Measurements from ENCODE around the gene SPAG7.
A peak's percentile ranks its signal among the peaks of the same experiment; 100 is the strongest.

The SPAG7 gene, protein sequence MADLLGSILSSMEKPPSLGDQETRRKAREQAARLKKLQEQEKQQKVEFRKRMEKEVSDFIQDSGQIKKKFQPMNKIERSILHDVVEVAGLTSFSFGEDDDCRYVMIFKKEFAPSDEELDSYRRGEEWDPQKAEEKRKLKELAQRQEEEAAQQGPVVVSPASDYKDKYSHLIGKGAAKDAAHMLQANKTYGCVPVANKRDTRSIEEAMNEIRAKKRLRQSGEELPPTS

GRCh38 chr17:4967539-4968485, at the start of gene SPAG7:
TSS of gene SPAG7 (minus strand) at chr17:4967817. CDS start at chr17:4967804, 13 bp downstream.
- DNase-seq: peak; percentile 95

- no peak for DNase-seq
These were observed 46.7 kb upstream of the SPAG7 start for GRCh38 chr17:5014357-5014756.

DNA sequence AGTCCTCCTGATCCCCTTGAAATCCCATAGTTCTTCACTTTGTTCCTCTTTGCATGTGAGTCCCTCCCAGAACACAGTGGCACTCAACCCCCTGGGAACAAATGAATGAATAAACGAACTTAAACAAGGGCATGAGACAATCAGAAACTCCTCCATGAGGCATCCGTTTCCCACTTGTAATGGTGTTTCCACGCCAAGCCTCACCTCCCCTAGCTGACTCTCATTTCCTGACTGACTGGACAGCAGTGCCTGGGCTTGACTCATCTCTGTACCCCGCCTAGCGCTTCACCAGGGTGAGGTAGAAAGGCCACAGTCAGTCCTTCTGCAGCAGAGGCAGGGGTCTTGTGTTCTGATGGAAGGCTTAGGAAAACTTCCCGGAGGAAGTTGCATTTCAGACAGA, 44.3 kb upstream of the SPAG7 start:
- no peak for DNase-seq

DNA sequence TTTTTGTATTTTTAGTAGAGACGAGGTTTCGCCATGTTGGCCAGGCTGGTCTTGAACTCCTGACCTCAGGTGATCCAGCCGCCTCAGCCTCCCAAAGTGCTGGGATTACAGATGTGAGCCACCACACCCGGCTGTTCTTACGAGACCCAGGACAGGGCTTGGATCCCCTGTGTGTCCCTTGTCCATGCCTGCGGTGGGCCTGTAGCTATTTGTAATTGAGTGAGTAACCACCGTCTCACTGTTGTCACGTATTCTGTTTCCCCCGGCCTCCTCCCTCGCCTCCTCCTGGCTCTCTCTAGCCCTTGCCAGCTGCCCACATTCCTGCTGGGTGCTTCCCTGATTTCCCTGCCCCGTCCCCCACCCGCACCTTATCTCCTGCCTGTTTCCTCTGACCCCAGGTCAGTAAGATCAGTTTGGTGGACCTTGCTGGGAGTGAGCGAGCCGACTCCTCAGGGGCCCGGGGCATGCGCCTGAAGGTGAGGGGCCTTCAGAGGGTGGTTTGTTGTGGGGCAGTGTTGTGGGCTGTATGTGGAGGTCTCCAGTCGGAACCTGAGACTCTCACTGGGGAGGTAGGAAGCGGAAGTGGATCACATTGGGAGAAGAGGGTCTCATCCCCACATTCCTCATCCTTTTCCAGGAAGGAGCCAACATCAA, 35.7 kb upstream of the SPAG7 start:
- no peak for DNase-seq

GRCh38 chr17:5002121-5002788, 34.6 kb upstream of the SPAG7 start:
- no peak for DNase-seq

GRCh38 chr17:5000237-5000639, 32.6 kb upstream of the SPAG7 start:
- no peak for DNase-seq

DNA sequence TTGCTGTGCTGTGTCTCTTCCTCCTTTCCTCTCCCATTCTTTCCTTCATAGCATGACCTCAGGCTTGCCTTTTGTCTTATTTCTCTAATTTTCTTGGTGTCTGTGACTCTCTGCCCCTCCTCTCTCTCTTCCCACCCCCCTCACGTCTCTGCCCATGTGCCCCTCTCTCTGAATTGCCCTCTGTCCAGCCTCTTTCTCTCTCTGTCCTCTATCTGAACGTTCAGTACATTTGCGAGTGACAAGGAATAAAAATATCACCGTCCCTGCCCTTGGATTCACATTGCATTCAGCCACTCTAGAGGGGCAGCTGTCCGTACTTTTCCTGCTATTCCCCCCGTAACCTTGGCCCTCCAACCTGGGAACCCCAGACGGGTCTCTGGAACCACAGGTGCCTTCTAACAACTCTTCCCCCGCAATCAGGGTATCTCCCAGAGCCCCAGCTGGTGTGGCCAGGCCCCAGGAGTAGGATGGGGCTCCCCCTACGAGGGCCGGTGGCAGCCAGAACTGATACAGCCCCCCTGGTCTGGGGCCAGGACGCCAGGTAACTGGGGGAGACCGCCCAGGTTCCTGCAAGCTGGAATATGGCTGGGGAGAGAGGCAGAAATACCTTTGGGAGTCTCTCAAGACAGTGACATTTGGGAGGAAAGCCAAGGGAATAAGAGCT, 31.9 kb upstream of the SPAG7 start:
- DNase-seq: no peak

DNA sequence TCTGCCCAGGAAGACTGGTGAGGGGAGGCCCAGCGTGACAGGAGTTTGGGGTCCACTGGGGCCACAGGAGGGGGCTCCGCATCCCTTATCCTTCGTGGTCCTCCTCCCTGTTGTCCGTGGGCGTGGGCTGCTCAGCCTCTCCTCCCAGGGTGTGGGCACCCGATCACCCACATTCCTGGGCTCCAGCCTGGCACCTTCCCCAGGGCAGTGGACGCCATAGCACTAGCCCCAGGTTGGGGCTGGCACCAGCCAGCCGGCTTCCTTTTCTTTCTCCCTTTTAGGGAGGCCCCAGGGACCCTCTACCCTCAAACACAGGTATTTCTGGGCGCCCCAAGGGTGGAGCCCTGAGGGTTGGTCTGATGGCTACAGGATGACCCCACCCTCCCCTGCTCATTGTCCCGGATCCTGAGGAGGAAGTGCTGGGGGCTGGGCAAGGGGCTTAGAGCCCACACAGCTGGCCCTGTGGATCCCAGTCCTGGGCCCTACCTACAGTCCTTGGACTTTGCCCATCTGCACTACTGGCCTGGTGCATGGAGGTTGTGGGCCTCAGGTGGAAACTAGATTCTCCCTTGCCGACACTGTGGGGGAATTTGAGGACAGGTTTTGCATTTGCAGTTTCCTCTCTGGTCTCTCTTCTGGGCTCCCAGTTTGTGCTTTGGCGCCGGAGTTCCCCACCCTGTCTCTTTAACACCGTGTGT, 31.3 kb upstream of the SPAG7 start:
- no peak for DNase-seq

- no peak for DNase-seq
These were observed 30.6 kb upstream of the SPAG7 start for GRCh38 chr17:4998027-4998731.

GRCh38 chr17:4997302-4998026, 29.8 kb upstream of the SPAG7 start, which contains the start of the genes INCA1 and KIF1C:
TSS of gene INCA1 (minus strand) at chr17:4997522. CDS start at chr17:4994437, 3,085 bp downstream.
TSS of gene KIF1C (plus strand) at chr17:4997950. CDS start at chr17:5000247, 2,297 bp downstream.
- DNase-seq: peak; percentile 86

DNA sequence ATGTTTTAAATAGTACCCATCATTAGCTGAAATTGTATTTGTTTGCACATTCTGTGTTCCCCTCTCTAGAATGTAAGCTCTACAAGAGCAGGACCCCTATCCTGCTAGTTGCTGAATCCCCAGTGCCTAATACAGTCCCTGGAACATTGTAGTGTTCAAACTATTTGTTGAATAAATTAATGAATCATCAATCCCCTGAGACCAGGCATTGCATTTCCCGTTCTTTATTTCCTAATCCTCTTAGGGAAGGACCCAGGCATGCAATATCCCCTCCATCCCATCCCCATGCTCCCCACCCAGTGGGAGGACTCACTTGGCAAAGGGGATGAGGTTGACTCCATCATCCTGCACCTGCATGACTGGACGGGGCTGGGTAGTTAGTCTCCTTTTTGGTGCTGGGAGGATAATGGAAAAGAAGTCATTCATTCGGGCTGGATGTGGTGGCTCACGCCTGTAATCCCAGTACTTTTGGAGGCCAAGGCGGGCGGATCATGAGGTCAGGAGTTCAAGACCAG, 26.5 kb upstream of the SPAG7 start:
- DNase-seq: no peak

- no peak for DNase-seq
These were observed 20.4 kb upstream of the SPAG7 start for GRCh38 chr17:4987767-4988567.

GRCh38 chr17:4986951-4987766, 19.5 kb upstream of the SPAG7 start, which contains the start of gene CAMTA2:
TSS of gene CAMTA2 (minus strand) at chr17:4987675. CDS start at chr17:4986222, 1,453 bp downstream.
- DNase-seq: peak; percentile 83

GRCh38 chr17:4986403-4986802, 18.8 kb upstream of the SPAG7 start:
- DNase-seq: no peak

- no peak for DNase-seq
These were observed 14.7 kb upstream of the SPAG7 start for GRCh38 chr17:4982305-4982704.

GRCh38 chr17:4980644-4981216, 13.1 kb upstream of the SPAG7 start:
- peak; percentile 62 for DNase-seq

- DNase-seq: no peak
These were observed 11.1 kb upstream of the SPAG7 start for GRCh38 chr17:4978726-4979125.
